Fibroblast of mammary gland (primary cell): ENCODE results near the gene ZNF367.

ENCODE experiments used
- DNase-seq: peaks from one replicate; pipeline ENCODE4 v3.0.0-alpha.2; 2010; ENCODE audit warnings: low read depth
- H3K4me3 ChIP-seq: 2 replicates; pipeline ENCODE4 v1.5.1; 2011; ENCODE audit warnings: low read depth, mild to moderate bottlenecking, low read length, moderate library complexity; ENCODE audit not compliant: control insufficient read depth
- CTCF ChIP-seq: conservative IDR thresholded peaks from 2 replicates; pipeline ENCODE4 v1.5.1; 2011; ENCODE audit warnings: low read depth, low read length, inconsistent platforms; ENCODE audit not compliant: control insufficient read depth, insufficient read depth

The ZNF367 gene

GRCh38 chr9:96394832-96395496 is 23.2 kb downstream of the ZNF367 start:
- no peak overlapping the region for H3K4me3 ChIP-seq
- TF ChIP-seq CTCF = no peak
- no peak for DNase-seq

- DNase-seq = no peak
- TF ChIP-seq CTCF = no peak
These were observed 25.9 kb downstream of the ZNF367 start for GRCh38 chr9:96392263-96392662.

GRCh38 chr9:96391021-96391765 is 27.0 kb downstream of the ZNF367 start:
- no peak for TF ChIP-seq CTCF
- no peak for DNase-seq
- no peak overlapping the region for H3K4me3 ChIP-seq

More at GRCh38 chr9:96392263-96392662, 25.9 kb downstream of the ZNF367 start:
- no peak overlapping the region for H3K4me3 ChIP-seq

- no peak for TF ChIP-seq CTCF
- no peak overlapping the region for H3K4me3 ChIP-seq
These were observed 30.0 kb downstream of the ZNF367 start for GRCh38 chr9:96388144-96388543.

GRCh38 chr9:96386157-96386556 is 32.0 kb downstream of the ZNF367 start:
- TF ChIP-seq CTCF = no peak
- no peak for DNase-seq
- no peak overlapping the region for H3K4me3 ChIP-seq

More at GRCh38 chr9:96388144-96388543, 30.0 kb downstream of the ZNF367 start:
- DNase-seq = no peak

GRCh38 chr9:96383165-96383942 is 34.8 kb downstream of the ZNF367 start, which contains the start of gene SLC35D2:
Gene SLC35D2, minus strand, starts transcription at chr9:96383711. Its CDS starts 77 bp downstream, at chr9:96383634.
- peak within 1 kb of the TSS; percentile 66 for H3K4me3 ChIP-seq
- no peak for TF ChIP-seq CTCF
- peak; percentile 43 for DNase-seq
